Lung (tissue), 12 donors: ENCODE data around the gene POLR2E. TPM values are rescaled to one million over a fixed set of nuclear protein-coding genes. Genes with fewer than 3 reads are reported as not detected.

ENCODE experiments used
- ATAC-seq: fragments of 200-7000 bp; cut with Tn5 transposase; one replicate; pipeline ENCODE4 v1.9.1; 2020; ENCODE audit warnings: moderate number of reproducible peaks; ENCODE audit not compliant: insufficient read depth, low FRiP score
- DNase-seq, 3 donors: peaks; one replicate each; pipeline ENCODE4 v3.0.0-alpha.2; 2013 to 2017
- H3K27ac ChIP-seq, 2 donors: one replicate each; pipeline ENCODE4 v1.5.1; 2013; ENCODE audit warnings: mild to moderate bottlenecking in 2 of 2, moderate library complexity in 2 of 2, control low read depth in 1 of 2, inconsistent platforms in 1 of 2, low read depth in 1 of 2, low read length in 1 of 2
- H3K27me3 ChIP-seq, 3 donors: one replicate each; pipeline ENCODE4 v1.5.1; 2013; ENCODE audit warnings: low read length in 2 of 3; ENCODE audit not compliant: control insufficient read depth in 3 of 3, insufficient read depth in 3 of 3
- H3K36me3 ChIP-seq, 4 donors: one replicate each; pipeline ENCODE4 v1.5.1; 2013; ENCODE audit warnings: low read length in 4 of 4, mild to moderate bottlenecking in 1 of 4, moderate library complexity in 1 of 4; ENCODE audit not compliant: control insufficient read depth in 4 of 4, insufficient read depth in 4 of 4
- H3K4me1 ChIP-seq, 5 donors: one replicate each; pipeline ENCODE4 v1.5.1; 2013; ENCODE audit warnings: low read length in 5 of 5, mild to moderate bottlenecking in 2 of 5, moderate library complexity in 1 of 5; ENCODE audit not compliant: control insufficient read depth in 5 of 5, insufficient read depth in 5 of 5
- H3K4me3 ChIP-seq: one replicate; pipeline ENCODE4 v1.5.1; 2013; ENCODE audit warnings: mild to moderate bottlenecking, control low read depth, moderate library complexity
- H3K9ac ChIP-seq, 2 donors: one replicate each; pipeline ENCODE4 v1.5.1; 2013; ENCODE audit warnings: low read length in 2 of 2, control low read depth in 1 of 2; ENCODE audit not compliant: insufficient read depth in 1 of 2
- H3K9me3 ChIP-seq, 4 donors: one replicate each; pipeline ENCODE4 v1.5.1; 2013; ENCODE audit warnings: low read length in 3 of 4, mild to moderate bottlenecking in 1 of 4, moderate library complexity in 1 of 4; ENCODE audit not compliant: control insufficient read depth in 4 of 4, insufficient read depth in 3 of 4
- CTCF ChIP-seq: IDR thresholded peaks from 2 replicates; pipeline ENCODE4 v1.5.1; 2012; ENCODE audit warnings: mild to moderate bottlenecking; ENCODE audit errors: control extremely low read depth, extremely low read depth
- WGBS, 2 donors: extraction: QIAGEN DNeasy Blood & Tissue Kit; methylation state at CpG; one replicate each; pipeline ENCODE4 v1.1.7; 2013; 5-methylcytosine and 5-hydroxymethylcytosine counted together
- polyA plus RNA-seq, 2 donors: library from polyadenylated mRNA; stranded (reverse); fragments of 200-250 nt; gene quantifications; one replicate each; pipeline ENCODE4 v1.2.1, GENCODE V29; 2013
- total RNA-seq, 2 donors: library from RNA; depleted of rRNA in 1 of 2; stranded (reverse); fragments of >200 nt in 1 of 2; gene quantifications; one replicate each; pipeline ENCODE4 v1.2.1, GENCODE V29; 2014 to 2021
- donor health status: control.
- donor health status: control.
- donor health status: Bipolar disorder and iron deficiency.
- donor health status: healthy.
- donor health status: DM: yes; HTN: yes; CAD: no.

Gene POLR2E
- total and polyA plus RNA-seq, 4 donors = 78.4 to 196 (median 154) TPM

GRCh38 chr19:1089891-1090290, 5.3 kb downstream of the POLR2E start:
- Histone ChIP-seq H3K27me3 (no peaks in the 10 kb centered on the region), H3K9ac (no peak overlapping the region), H3K27ac (no peak overlapping the region), H3K4me3 (no peak overlapping the region), H3K9me3 (no peaks in the 10 kb centered on the region), H3K4me1 (peaks cover 4 to 13% (median 7%) of the 10 kb centered on the region in 5 donors), H3K36me3 (peaks cover 0 to 73% (median 5%) of the 10 kb centered on the region in 4 donors)
- 81 to 85% methylated on average over 22 of the region's 22 CpGs for WGBS, 2 donors
- DNase-seq (no peak), ATAC-seq (no peak)
- no peak for TF ChIP-seq CTCF

- H3K9ac ChIP-seq = no peak overlapping the region
- no peaks in the 10 kb centered on the region for H3K9me3 ChIP-seq
- H3K4me3 ChIP-seq = no peak overlapping the region
- WGBS, 2 donors = 93 to 95% methylated on average over 32 of the region's 32 CpGs
- no peak overlapping the region for H3K27ac ChIP-seq
- TF ChIP-seq CTCF = no peak
- no peaks in the 10 kb centered on the region for H3K27me3 ChIP-seq
- no peak for ATAC-seq
- peaks cover 0 to 77% (median 5%) of the 10 kb centered on the region in 4 donors for H3K36me3 ChIP-seq
- DNase-seq = no peak
- H3K4me1 ChIP-seq = peaks cover 3 to 10% (median 7%) of the 10 kb centered on the region in 5 donors
These were observed 5.9 kb downstream of the POLR2E start for GRCh38 chr19:1089126-1089771.

DNA sequence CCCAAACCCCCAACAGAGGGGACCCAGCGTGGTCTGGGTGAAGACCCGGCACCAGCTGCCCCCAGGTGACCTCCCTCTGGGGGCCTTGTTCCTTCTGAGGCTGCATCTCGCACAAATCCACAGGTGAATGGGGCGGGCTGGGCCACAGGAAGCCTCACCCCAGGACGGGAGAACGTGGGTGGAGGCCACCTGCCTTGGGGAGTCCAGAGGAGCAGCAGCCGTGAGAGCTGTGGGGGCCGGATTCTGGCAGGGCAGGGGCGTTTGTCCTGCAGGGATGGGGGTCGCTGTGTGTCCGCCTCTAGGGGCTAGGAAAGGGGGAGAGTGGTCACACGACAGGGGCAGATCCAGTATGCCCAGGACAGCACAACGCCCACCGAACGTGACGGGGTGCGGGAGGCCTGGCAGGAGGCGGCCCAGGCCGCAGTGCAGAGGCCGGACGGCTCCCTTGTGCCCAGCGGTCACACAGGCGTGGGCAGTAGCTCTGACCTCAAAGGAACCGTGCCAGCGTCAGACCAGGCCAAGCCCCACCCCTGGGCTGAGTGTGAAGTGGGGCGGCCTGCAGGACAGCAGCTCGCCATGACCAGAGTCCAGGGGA, 6.7 kb downstream of the POLR2E start:
- no peak overlapping the region for H3K9ac ChIP-seq
- peaks cover 0 to 81% (median 5%) of the 10 kb centered on the region in 4 donors for H3K36me3 ChIP-seq
- no peak for TF ChIP-seq CTCF
- peak overlapping the region in 1 of 2 donors; percentile 67 for H3K27ac ChIP-seq
- H3K4me1 ChIP-seq = peaks cover 0 to 3% (median 1%) of the 10 kb centered on the region in 5 donors
- no peaks in the 10 kb centered on the region for H3K9me3 ChIP-seq
- no peaks in the 10 kb centered on the region for H3K27me3 ChIP-seq
- 71 to 83% methylated on average over 24 to 27 of the region's 27 CpGs for WGBS, 2 donors
- no peak for ATAC-seq
- no peak for DNase-seq
- H3K4me3 ChIP-seq = no peak overlapping the region
